ENCODE measurements around the gene BET1.

BET1 gene

DNA sequence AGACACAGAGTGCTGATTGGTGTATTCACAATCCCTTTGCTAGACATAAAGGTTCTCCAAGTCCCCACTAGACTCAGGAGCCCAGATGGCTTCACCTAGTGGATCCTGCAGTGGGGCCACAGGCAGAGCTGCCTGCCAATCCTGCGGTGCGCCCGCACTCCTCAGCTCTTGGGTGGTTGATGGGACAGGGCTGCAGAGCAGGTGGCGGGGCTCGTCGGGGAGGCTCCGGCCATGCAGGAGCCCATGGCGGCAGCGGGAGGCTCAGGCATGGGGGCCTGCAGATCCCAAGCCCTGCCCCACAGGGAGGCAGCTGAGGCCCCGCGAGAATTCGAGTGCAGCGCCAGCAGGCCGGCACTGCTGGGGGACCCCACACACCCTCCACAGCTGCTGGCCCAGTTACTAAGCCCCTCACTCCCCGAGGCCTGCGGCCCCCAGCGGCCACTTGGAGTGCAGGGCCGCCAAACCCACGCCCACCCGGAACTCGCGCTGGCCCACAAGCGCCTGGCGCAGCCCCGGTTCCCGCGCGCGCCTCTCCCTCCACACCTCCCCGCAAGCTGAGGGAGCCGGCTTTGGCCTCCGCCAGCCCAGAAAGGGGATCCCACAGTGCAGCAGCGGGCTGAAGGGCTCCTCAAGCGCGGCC, 7.7 kb upstream of the BET1 start:
- no peak for DNase-seq

DNA sequence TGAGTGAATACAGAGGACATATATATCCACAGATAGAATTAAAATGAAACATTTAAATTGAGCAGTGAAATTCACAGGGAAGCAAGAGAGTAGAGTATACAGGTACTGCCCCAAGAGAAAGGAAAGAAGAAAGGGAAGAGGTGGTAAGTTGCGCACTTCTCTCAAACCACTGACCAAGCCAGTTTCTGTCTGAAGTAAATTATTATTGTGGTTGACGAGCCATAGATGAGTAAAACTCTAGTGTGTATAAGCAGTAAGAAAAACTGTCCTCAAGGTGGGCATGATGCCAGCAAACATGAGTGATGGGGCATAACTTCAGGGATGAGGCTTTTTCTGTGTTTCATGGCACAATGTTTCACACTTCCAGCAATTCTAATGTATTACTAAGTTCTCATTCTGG, 4.4 kb upstream of the BET1 start:
- no peak for DNase-seq

DNA sequence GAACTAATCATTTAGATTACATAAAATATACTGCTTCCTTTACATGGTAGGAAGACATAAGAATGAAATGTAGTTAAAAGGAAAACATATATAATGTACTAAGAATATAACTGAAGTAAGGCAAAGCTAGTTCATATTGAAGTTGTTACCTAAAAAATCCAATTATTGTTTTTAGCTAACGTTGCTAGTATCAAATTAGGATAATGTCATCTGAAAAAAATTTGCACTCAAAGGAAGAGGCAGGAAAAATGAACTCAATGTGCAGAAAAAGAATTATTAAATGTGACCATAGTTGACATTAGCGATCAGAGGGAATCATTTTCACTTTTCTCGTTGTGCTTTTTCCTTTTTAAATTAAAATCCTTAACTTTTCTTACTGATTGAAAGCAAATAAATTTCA, 1.6 kb upstream of the BET1 start:
- DNase-seq, result no peak

DNA sequence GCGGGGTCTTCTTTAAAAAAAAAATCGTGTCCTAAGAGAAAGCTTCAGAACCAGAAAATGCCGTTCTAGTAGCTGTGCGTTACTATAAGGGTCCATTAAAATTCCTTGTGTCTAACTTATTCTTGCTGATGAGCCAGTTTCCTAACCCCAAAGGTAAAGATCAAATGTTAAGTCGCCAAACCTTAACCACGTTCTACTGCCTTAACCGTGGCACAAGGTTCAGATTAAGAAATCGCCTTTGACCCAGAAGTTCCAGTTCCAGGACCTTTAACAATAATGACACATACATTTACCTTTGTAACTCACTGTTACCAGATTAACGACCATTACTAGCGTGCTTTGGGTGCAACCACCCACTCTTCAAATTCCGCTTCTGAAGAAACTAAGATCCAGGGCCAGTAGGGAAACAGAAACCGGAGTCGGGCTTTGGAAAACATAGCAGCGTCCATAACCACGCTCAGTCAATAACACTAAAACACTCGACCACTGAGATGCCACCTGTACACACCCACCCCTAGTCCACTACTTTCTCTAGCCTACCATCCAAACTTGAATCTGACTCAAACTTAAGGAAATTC, 620 bp downstream of the BET1 start:
- DNase-seq, result no peak

GRCh38 chr7:94001396-94001795, 2.8 kb downstream of the BET1 start:
- DNase-seq, result no peak

DNA sequence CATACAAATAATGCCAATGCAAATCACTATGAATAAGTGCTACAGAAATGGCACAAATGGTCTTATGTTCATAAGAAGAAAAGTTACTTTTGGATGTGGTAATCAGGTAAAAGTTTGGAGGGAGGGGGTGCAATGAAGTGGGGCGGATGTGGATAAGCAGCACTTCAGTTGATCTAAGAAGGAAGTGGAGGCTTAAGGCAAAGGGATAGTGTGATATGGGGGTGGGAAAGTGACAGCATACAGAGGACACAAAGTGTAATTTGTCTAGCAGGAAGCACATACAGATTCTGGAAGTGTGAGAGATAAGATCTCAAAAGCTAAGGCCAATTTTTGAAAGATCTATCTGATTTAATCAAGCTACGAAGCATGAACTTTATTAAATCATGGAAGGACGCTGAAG, 6.3 kb downstream of the BET1 start:
- DNase-seq, result no peak

DNA sequence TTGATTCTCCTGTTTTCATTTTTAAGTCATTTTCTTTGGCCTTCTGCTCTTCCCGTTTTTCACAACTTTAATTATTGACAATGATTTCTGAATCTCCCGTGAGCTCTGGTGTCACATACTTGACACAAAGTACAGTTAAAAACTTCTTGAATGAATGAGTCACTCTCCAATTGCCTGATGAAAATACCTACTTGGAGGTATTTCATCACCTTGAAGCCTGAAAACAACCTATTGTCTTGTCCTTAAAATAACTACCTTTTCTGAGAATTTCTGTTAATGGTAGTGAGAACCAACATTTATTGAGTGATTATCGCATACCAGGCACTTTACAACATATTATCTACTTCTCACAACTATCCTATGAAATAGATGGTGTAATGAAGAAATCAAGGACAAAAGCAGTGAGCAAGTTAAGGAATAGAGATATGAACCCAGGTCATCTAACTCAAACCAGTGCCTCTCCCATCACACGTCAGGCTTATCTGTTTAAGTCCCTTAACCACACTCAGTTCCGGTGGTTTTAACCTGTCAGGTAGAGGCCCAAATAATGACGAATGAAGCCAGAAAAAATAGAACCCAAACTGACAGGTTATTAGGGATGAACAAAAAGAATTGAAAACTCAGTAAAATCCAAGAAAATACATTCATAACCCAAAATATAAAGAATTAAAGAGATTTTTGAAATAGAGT, 11.6 kb downstream of the BET1 start:
- DNase-seq, result no peak

DNA sequence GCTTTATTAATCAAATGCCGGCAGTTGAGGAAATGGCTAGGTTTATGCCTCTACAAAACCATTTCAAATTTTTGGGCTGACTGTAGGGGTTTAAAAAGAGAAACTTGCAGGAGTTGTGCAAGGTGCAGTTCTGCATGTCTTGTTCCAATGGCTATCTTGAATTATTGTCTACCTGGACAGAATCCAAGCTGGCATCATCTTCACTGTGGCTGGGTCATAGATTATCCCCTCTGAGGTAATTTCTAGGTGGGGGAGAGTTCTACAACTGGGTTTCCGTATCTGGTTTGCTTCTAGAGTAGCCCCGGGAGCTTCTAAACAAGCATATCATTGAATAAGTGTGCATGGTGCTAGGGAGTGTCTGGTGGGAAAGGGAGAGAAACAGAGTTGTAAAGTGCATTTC, 16.9 kb downstream of the BET1 start:
- no peak for DNase-seq

- DNase-seq, result no peak
Measured at GRCh38 chr7:93985101-93985500, 19.1 kb downstream of the BET1 start.

- DNase-seq, result no peak
Measured at GRCh38 chr7:93984024-93984423, 20.1 kb downstream of the BET1 start.

DNA sequence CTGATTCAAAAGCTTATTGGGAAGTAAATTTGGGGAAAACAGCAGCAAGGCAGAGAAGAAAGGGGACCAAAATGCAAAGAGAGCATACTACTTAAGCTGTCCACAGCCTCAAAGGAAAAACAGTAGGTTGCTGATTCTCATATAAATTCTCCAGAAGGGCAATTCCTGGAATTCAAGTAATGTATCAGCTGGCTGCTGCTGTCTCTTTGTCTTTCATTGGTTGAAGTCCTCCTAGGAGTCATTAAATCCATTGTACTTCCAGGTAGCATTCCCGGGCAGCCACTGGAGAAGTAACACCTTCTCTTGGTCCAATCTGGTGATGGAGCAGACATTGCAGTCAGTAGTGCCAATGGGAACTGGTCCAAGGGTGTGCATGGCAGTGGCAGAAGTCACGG, 22.7 kb downstream of the BET1 start:
- no peak for DNase-seq

GRCh38 chr7:93980744-93981479, 23.2 kb downstream of the BET1 start:
- DNase-seq, result no peak

GRCh38 chr7:93977211-93977950, 26.8 kb downstream of the BET1 start:
- DNase-seq, result no peak

- no peak for DNase-seq
Measured at GRCh38 chr7:93973134-93973533, 31.0 kb downstream of the BET1 start.

GRCh38 chr7:93972029-93972725, 32.0 kb downstream of the BET1 start:
- no peak for DNase-seq

GRCh38 chr7:93968911-93969620, 35.1 kb downstream of the BET1 start:
- no peak for DNase-seq

- no peak for DNase-seq
Measured at GRCh38 chr7:93964813-93965212, 39.3 kb downstream of the BET1 start.

- DNase-seq, result no peak
Measured at GRCh38 chr7:93964262-93964661, 39.9 kb downstream of the BET1 start.

DNA sequence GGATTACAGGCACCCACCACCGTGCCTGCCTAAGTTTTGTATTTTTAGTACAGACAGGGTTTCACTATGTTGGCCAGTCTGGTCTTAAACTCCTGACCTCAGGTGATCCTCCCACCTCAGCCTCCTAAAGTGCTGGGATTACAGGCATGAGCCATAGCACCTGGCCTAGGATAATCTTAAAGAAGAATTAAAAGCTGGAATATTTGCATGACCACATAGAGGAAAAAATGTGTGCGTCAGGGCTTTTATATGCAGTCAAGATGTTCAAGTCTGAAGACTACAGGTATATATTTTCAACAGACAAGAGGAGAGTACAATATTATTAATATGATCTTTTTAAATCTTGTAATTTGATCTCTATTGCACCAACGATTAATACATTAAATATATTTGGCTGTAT, 43.2 kb downstream of the BET1 start:
- no peak for DNase-seq

- DNase-seq, result no peak
Measured at GRCh38 chr7:93958651-93959050, 45.5 kb downstream of the BET1 start.

GRCh38 chr7:93958216-93958615, 45.9 kb downstream of the BET1 start:
- DNase-seq, result no peak

- no peak for DNase-seq
Measured at GRCh38 chr7:93957767-93958166, 46.4 kb downstream of the BET1 start.

Data from NCI-H1436 treated with DMSO at 0.1 percent for 48 hours (cell line).